Measurements from ENCODE around the gene MRPL46. TPM values are rescaled to one million over a fixed set of nuclear protein-coding genes. Genes with fewer than 3 reads are reported as not detected.

Gene MRPL46
- total RNA-seq, 1 donor from 2014 or later, result 17.0 TPM

DNA sequence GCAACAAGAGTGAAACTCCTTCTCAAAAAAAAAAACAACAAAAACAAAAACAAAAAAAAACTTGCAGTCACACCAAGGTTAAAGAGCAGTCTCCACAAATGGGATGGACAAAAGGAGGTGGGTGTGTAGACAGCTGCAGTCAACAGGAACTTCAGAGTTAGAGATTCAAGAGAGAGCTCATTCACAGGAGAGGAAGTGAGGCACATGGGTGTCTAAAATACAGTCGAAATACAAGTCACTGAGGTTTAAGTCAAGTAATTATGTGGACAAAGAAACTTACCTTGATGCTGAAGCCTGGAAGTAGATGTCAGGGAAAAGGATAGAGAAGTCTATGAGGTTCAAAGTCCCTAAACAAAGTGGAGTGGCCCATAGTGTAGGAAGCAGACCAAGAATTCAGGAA lies 15.1 kb upstream of the MRPL46 start:
- TF ChIP-seq, protein P1, sequence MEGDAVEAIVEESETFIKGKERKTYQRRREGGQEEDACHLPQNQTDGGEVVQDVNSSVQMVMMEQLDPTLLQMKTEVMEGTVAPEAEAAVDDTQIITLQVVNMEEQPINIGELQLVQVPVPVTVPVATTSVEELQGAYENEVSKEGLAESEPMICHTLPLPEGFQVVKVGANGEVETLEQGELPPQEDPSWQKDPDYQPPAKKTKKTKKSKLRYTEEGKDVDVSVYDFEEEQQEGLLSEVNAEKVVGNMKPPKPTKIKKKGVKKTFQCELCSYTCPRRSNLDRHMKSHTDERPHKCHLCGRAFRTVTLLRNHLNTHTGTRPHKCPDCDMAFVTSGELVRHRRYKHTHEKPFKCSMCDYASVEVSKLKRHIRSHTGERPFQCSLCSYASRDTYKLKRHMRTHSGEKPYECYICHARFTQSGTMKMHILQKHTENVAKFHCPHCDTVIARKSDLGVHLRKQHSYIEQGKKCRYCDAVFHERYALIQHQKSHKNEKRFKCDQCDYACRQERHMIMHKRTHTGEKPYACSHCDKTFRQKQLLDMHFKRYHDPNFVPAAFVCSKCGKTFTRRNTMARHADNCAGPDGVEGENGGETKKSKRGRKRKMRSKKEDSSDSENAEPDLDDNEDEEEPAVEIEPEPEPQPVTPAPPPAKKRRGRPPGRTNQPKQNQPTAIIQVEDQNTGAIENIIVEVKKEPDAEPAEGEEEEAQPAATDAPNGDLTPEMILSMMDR (IDR thresholded peaks at IDR 0.05), result no peak
- Mint-ChIP-seq H3K36me3 (ENCODE audit: unreplicated experiment) (peaks cover 4% of the 10 kb centered on the region), H3K4me1 (ENCODE audit: unreplicated experiment) (no peaks in the 10 kb centered on the region), H3K27me3 (ENCODE audit: unreplicated experiment) (no peaks in the 10 kb centered on the region), H3K27ac (ENCODE audit: unreplicated experiment) (no peak overlapping the region), H3K4me3 (ENCODE audit: unreplicated experiment) (no peak overlapping the region), H3K9me3 (ENCODE audit: unreplicated experiment) (no peaks in the 10 kb centered on the region)
- no peak for DNase-seq (ENCODE audit: extremely low spot score, unreplicated experiment)

DNA sequence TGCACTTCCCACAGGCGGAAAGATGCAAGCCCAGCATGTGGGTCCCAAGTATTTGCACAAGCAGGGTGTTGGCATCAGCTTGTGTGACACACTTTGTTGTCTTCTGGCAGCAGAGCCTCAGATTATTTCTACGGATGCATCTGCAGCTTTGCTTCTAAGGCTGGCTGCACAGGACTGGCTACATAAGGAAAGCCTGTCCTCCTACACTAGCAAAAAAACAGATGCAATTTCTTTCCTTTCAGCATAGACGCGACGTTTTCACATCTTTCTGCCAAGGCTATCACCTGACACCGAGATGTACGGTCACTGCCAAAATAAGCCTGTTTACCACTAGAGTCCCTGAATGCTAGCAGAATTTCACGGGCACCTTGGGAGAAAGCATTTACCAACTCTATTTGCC lies 13.8 kb upstream of the MRPL46 start:
- TF ChIP-seq, protein P1 (IDR thresholded peaks at IDR 0.05), result no peak
- Mint-ChIP-seq H3K4me3 (ENCODE audit: unreplicated experiment) (no peak overlapping the region), H3K9me3 (ENCODE audit: unreplicated experiment) (no peaks in the 10 kb centered on the region), H3K4me1 (ENCODE audit: unreplicated experiment) (no peaks in the 10 kb centered on the region), H3K27ac (ENCODE audit: unreplicated experiment) (no peak overlapping the region), H3K36me3 (ENCODE audit: unreplicated experiment) (peaks cover 8% of the 10 kb centered on the region), H3K27me3 (ENCODE audit: unreplicated experiment) (no peaks in the 10 kb centered on the region)
- DNase-seq (ENCODE audit: extremely low spot score, unreplicated experiment), result no peak

- Mint-ChIP-seq H3K9me3 (ENCODE audit: unreplicated experiment) (no peaks in the 10 kb centered on the region), H3K27ac (ENCODE audit: unreplicated experiment) (no peak overlapping the region), H3K4me3 (ENCODE audit: unreplicated experiment) (no peak overlapping the region), H3K4me1 (ENCODE audit: unreplicated experiment) (no peaks in the 10 kb centered on the region), H3K27me3 (ENCODE audit: unreplicated experiment) (no peaks in the 10 kb centered on the region), H3K36me3 (ENCODE audit: unreplicated experiment) (peaks cover 16% of the 10 kb centered on the region)
- TF ChIP-seq, protein P1 (IDR thresholded peaks at IDR 0.05), result no peak
- no peak for DNase-seq (ENCODE audit: extremely low spot score, unreplicated experiment)
Observed at GRCh38 chr15:88479169-88479568, 12.0 kb upstream of the MRPL46 start.

GRCh38 chr15:88477904-88478303 lies 10.7 kb upstream of the MRPL46 start:
- H3K9me3 Mint-ChIP-seq (ENCODE audit: unreplicated experiment), result no peaks in the 10 kb centered on the region
- no peak overlapping the region for H3K27ac Mint-ChIP-seq (ENCODE audit: unreplicated experiment)
- TF ChIP-seq, protein P1 (IDR thresholded peaks at IDR 0.05), result no peak
- H3K4me3 Mint-ChIP-seq (ENCODE audit: unreplicated experiment), result no peak overlapping the region
- no peaks in the 10 kb centered on the region for H3K4me1 Mint-ChIP-seq (ENCODE audit: unreplicated experiment)
- H3K27me3 Mint-ChIP-seq (ENCODE audit: unreplicated experiment), result no peaks in the 10 kb centered on the region
- DNase-seq (ENCODE audit: extremely low spot score, unreplicated experiment), result no peak
- H3K36me3 Mint-ChIP-seq (ENCODE audit: unreplicated experiment), result peaks cover 17% of the 10 kb centered on the region

GRCh38 chr15:88477126-88477525 lies 9.9 kb upstream of the MRPL46 start:
- Mint-ChIP-seq H3K27me3 (ENCODE audit: unreplicated experiment) (no peaks in the 10 kb centered on the region), H3K4me1 (ENCODE audit: unreplicated experiment) (no peaks in the 10 kb centered on the region), H3K9me3 (ENCODE audit: unreplicated experiment) (no peaks in the 10 kb centered on the region), H3K27ac (ENCODE audit: unreplicated experiment) (no peak overlapping the region), H3K36me3 (ENCODE audit: unreplicated experiment) (peaks cover 21% of the 10 kb centered on the region), H3K4me3 (ENCODE audit: unreplicated experiment) (no peak overlapping the region)
- TF ChIP-seq, protein P1 (IDR thresholded peaks at IDR 0.05), result no peak
- DNase-seq (ENCODE audit: extremely low spot score, unreplicated experiment), result no peak

Data from osteocyte (in vitro differentiated cells).